Testis (tissue), 2 donors: ENCODE data around the gene TMEM269.

Experiments
- POLR2A ChIP-seq: fragments of 450-650 bp; IDR thresholded peaks from one replicate; pipeline ENCODE4 v1.6.1; 2017; ENCODE audit warnings: antibody characterized with exemption, mild to moderate bottlenecking, moderate library complexity
- TF ChIP-seq, protein P1 (sequence below), 3 experiments: fragments of 450-650 bp in 2 of 3; fragments of 200-600 bp in 1 of 3; sonication (generic) in 1 of 3; IDR thresholded peaks; one replicate each; pipeline ENCODE4 v1.5.1; 2016 to 2019; ENCODE audit warnings: antibody characterized with exemption in 3 of 3, mild to moderate bottlenecking in 2 of 3, moderate library complexity in 1 of 3

DNA sequence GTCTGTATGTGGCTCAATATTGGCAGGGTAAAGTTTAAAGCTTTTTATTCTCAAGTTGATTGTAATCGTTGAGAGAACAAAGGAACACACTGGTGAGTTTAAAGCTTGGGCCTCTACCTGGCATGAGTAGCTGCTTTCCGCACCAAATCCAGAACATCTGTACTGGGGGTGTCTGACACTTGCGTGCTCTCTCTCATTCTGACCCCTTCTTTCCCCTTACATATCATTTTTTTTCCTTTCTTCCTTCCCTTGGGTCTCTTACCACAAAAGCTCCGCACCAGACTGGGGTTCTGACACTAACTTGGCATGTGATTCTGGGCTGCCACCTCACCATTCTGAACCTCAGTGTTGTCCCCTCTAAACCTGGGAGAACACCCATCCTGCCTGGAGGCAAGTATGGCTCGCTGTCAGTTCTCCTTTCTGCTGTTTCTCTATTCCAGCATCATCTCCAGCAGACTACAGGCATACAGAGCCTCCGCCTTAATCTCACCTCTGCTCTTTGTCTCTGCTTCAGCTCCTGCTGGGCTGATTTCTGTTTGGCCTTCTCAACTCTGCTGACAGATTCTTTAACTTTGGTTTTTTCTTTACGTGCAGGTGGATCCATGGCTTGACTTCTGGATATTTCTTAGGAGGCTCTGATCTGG is 31.3 kb downstream of the TMEM269 start:
- TF ChIP-seq, protein P1, sequence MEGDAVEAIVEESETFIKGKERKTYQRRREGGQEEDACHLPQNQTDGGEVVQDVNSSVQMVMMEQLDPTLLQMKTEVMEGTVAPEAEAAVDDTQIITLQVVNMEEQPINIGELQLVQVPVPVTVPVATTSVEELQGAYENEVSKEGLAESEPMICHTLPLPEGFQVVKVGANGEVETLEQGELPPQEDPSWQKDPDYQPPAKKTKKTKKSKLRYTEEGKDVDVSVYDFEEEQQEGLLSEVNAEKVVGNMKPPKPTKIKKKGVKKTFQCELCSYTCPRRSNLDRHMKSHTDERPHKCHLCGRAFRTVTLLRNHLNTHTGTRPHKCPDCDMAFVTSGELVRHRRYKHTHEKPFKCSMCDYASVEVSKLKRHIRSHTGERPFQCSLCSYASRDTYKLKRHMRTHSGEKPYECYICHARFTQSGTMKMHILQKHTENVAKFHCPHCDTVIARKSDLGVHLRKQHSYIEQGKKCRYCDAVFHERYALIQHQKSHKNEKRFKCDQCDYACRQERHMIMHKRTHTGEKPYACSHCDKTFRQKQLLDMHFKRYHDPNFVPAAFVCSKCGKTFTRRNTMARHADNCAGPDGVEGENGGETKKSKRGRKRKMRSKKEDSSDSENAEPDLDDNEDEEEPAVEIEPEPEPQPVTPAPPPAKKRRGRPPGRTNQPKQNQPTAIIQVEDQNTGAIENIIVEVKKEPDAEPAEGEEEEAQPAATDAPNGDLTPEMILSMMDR (IDR thresholded peaks at IDR 0.05), result no peak
- no peak for TF ChIP-seq POLR2A
